H1 (cell line): ENCODE results near the gene CACNA1G. TPM values are rescaled to one million over a fixed set of nuclear protein-coding genes. Genes with fewer than 3 reads are reported as not detected.
A peak's percentile ranks its signal among the peaks of the same experiment; 100 is the strongest.

Source experiments
- CTCF ChIA-PET: fragments of 300-600 bp; sonication (Branson Sonifier 250); formaldehyde crosslinking; loops from one replicate; lab custom pipeline; 2021; ENCODE audit not compliant: partially characterized antibody; lab: Charles Lee
- POLR2A ChIA-PET: fragments of 300-600 bp; sonication (Branson Sonifier 250); formaldehyde crosslinking; loops from one replicate; lab custom pipeline; 2021; ENCODE audit warnings: inconsistent platforms; ENCODE audit not compliant: partially characterized antibody; lab: Charles Lee
- DNase-seq, 2 experiments: peaks; one replicate each; pipeline versions ENCODE4 v3.0.0 to v3.0.0-alpha.2; 2010 to 2022; ENCODE audit warnings: low spot score in 2 of 2, low read depth in 1 of 2, mixed read lengths in 1 of 2
- FAIRE-seq: peaks from 2 replicates; lab custom pipeline; 2011; peaks lifted over from hg19 to GRCh38; lab: Jason Lieb, UNC
- H2AFZ ChIP-seq: 2 replicates; pipeline ENCODE4 v1.8.1; 2012; ENCODE audit warnings: low read length, inconsistent platforms
- H2AK5ac ChIP-seq: 2 replicates; pipeline ENCODE4 v1.6.1; 2013; ENCODE audit warnings: low read depth, low read length
- H2BK120ac ChIP-seq: replicated peaks from 2 replicates; pipeline ENCODE3; 2013; ENCODE audit warnings: low read depth, low read length, inconsistent platforms
- H2BK12ac ChIP-seq: 2 replicates; pipeline ENCODE4 v1.6.1; 2013; ENCODE audit warnings: low read depth, low read length
- H2BK15ac ChIP-seq: 2 replicates; pipeline ENCODE4 v1.6.1; 2013; ENCODE audit warnings: low read length
- H2BK20ac ChIP-seq: 2 replicates; pipeline ENCODE4 v1.6.1; 2013; ENCODE audit warnings: low read length
- H2BK5ac ChIP-seq: 2 replicates; pipeline ENCODE4 v1.6.1; 2013; ENCODE audit warnings: low read depth, low read length
- H3K14ac ChIP-seq: 2 replicates; pipeline ENCODE4 v1.6.1; 2013; ENCODE audit warnings: inconsistent platforms; ENCODE audit not compliant: insufficient read length
- H3K18ac ChIP-seq: 2 replicates; pipeline ENCODE4 v1.6.1; 2013; ENCODE audit warnings: low read length; ENCODE audit errors: extremely low read depth
- H3K23ac ChIP-seq: 2 replicates; pipeline ENCODE4 v1.6.1; 2013; ENCODE audit warnings: inconsistent platforms; ENCODE audit not compliant: insufficient read length
- H3K23me2 ChIP-seq: 2 replicates; pipeline ENCODE4 v1.6.1; 2013; ENCODE audit warnings: low read depth, low read length
- H3K27ac ChIP-seq: 2 replicates; pipeline ENCODE4 v1.6.1; 2011; ENCODE audit warnings: low read depth, low read length, inconsistent platforms
- H3K27me3 ChIP-seq, 4 experiments: replicated peaks in 1 of 4; 1 replicate in 1 of 4; 2 replicates in 3 of 4; pipeline versions ENCODE4 v1.6.1 to v1.8.1; 2011 to 2013; ENCODE audit warnings: low read length in 3 of 4, mild to moderate bottlenecking in 3 of 4, inconsistent platforms in 2 of 4, mixed read lengths in 2 of 4, moderate library complexity in 1 of 4; ENCODE audit not compliant: control insufficient read depth in 3 of 4, insufficient read depth in 3 of 4; ENCODE audit errors: extremely low read depth in 1 of 4
- H3K36me3 ChIP-seq, 4 experiments: 2 replicates each; pipeline versions ENCODE4 v1.6.1 to v1.8.1; 2011 to 2013; ENCODE audit warnings: mild to moderate bottlenecking in 4 of 4, low read length in 3 of 4, moderate library complexity in 2 of 4, control low read depth in 1 of 4, inconsistent platforms in 1 of 4; ENCODE audit not compliant: insufficient read depth in 4 of 4, control insufficient read depth in 2 of 4
- H3K4ac ChIP-seq: replicated peaks from 2 replicates; pipeline ENCODE3; 2013; ENCODE audit warnings: low read length, low read depth, mixed read lengths, inconsistent platforms; ENCODE audit not compliant: insufficient read length
- H3K4me1 ChIP-seq, 4 experiments: replicated peaks in 1 of 4; 1 replicate in 1 of 4; 2 replicates in 3 of 4; pipeline versions ENCODE4 v1.6.1 to v1.8.1; 2011 to 2013; ENCODE audit warnings: low read length in 3 of 4, inconsistent platforms in 2 of 4, mixed read lengths in 1 of 4; ENCODE audit not compliant: insufficient read depth in 4 of 4, control insufficient read depth in 3 of 4
- H3K4me2 ChIP-seq, 2 experiments: 2 replicates each; pipeline versions ENCODE4 v1.6.1 to v1.8.1; 2011 to 2013; ENCODE audit warnings: low read depth in 2 of 2, low read length in 2 of 2, control low read depth in 1 of 2, inconsistent platforms in 1 of 2, mild to moderate bottlenecking in 1 of 2; ENCODE audit not compliant: insufficient read depth in 1 of 2
- H3K4me3 ChIP-seq, 4 experiments: fragments of 200-600, 300-600 bp in 1 of 4; sonication (generic), shearing (Covaris generic), sonication (Bioruptor Twin) in 1 of 4; 2 replicates each; pipeline versions ENCODE4 v1.5.1 to v1.8.1; 2011 to 2016; ENCODE audit warnings: low read length in 4 of 4, low read depth in 3 of 4, control low read depth in 2 of 4, inconsistent platforms in 2 of 4, mild to moderate bottlenecking in 2 of 4, mixed read lengths in 1 of 4, moderate library complexity in 1 of 4; ENCODE audit not compliant: insufficient read depth in 2 of 4; ENCODE audit errors: extremely low read depth in 1 of 4
- H3K56ac ChIP-seq: replicated peaks from 2 replicates; pipeline ENCODE3; 2013; ENCODE audit warnings: low read depth, mild to moderate bottlenecking, mixed read lengths, low read length, inconsistent platforms; ENCODE audit not compliant: insufficient read length
- H3K79me1 ChIP-seq: 2 replicates; pipeline ENCODE4 v1.6.1; 2013; ENCODE audit warnings: low read depth, low read length, control low read depth
- H3K79me2 ChIP-seq, 2 experiments: 2 replicates each; pipeline versions ENCODE4 v1.6.1 to v1.8.1; 2012 to 2013; ENCODE audit warnings: low read length in 2 of 2, mild to moderate bottlenecking in 2 of 2, inconsistent platforms in 1 of 2; ENCODE audit not compliant: insufficient read depth in 2 of 2, control insufficient read depth in 1 of 2
- H3K9ac ChIP-seq, 4 experiments: replicated peaks in 1 of 4; 1 replicate in 1 of 4; 2 replicates in 3 of 4; pipeline versions ENCODE4 v1.6.1 to v1.8.1; 2011 to 2013; ENCODE audit warnings: low read depth in 3 of 4, low read length in 3 of 4, control low read depth in 2 of 4, mild to moderate bottlenecking in 2 of 4, moderate library complexity in 2 of 4, inconsistent platforms in 1 of 4; ENCODE audit errors: extremely low read depth in 1 of 4
- H3K9me3 ChIP-seq, 2 experiments: 2 replicates each; pipeline versions ENCODE4 v1.6.1 to v1.8.1; 2012 to 2013; ENCODE audit warnings: mild to moderate bottlenecking in 2 of 2, moderate library complexity in 2 of 2, control low read depth in 1 of 2, inconsistent platforms in 1 of 2, low read depth in 1 of 2, low read length in 1 of 2, mixed read lengths in 1 of 2; ENCODE audit not compliant: insufficient read depth in 2 of 2
- H4K20me1 ChIP-seq, 2 experiments: replicated peaks in 1 of 2; 2 replicates each; pipeline versions ENCODE3 to v1.8.1; 2011 to 2013; ENCODE audit warnings: inconsistent platforms in 2 of 2, low read length in 2 of 2, mild to moderate bottlenecking in 1 of 2; ENCODE audit not compliant: insufficient read depth in 2 of 2, control insufficient read depth in 1 of 2
- H4K5ac ChIP-seq: 2 replicates; pipeline ENCODE4 v1.6.1; 2013; ENCODE audit warnings: low read length, low read depth, mixed read lengths, inconsistent platforms; ENCODE audit not compliant: insufficient read length
- H4K8ac ChIP-seq: 2 replicates; pipeline ENCODE4 v1.8.0; 2013; ENCODE audit warnings: mild to moderate bottlenecking, moderate library complexity, low read length, inconsistent platforms; ENCODE audit not compliant: insufficient read depth; ENCODE audit errors: extremely low read depth
- H4K91ac ChIP-seq: replicated peaks from 2 replicates; pipeline ENCODE3; 2013; ENCODE audit warnings: low read length, mixed read lengths, inconsistent platforms; ENCODE audit not compliant: insufficient read length
- CEBPB ChIP-seq: IDR thresholded peaks from 2 replicates; pipeline ENCODE4 v1.6.1; 2012; ENCODE audit warnings: low read depth, low read length
- NRF1 ChIP-seq: IDR thresholded peaks from 2 replicates; pipeline ENCODE4 v1.6.1; 2011; ENCODE audit warnings: mild to moderate bottlenecking, low read depth, low read length, improper control_type of control experiment
- POU5F1 ChIP-seq: IDR thresholded peaks from 2 replicates; pipeline ENCODE4 v1.6.1; 2011; ENCODE audit warnings: low read depth, mild to moderate bottlenecking, low read length, moderate library complexity
- YY1 ChIP-seq: IDR thresholded peaks from 2 replicates; pipeline ENCODE4 v1.6.1; 2011; ENCODE audit warnings: low read depth, mild to moderate bottlenecking, low read length
- WGBS, 2 experiments: shearing (Covaris generic) in 1 of 2; methylation state at CpG; one replicate each; pipeline versions ENCODE4 v1.1.6 to v1.1.7; 2013 to 2015; ENCODE audit warnings: low lambda C conversion rate in 2 of 2, mixed read lengths in 2 of 2, inconsistent platforms in 1 of 2, low coverage in 1 of 2, missing lambda C conversion rate in 1 of 2; ENCODE audit not compliant: insufficient replicate concordance in 2 of 2, insufficient coverage in 1 of 2, insufficient read length in 1 of 2; ENCODE audit errors: extremely low coverage in 1 of 2, missing lambda C conversion rate in 1 of 2; 5-methylcytosine and 5-hydroxymethylcytosine counted together
- polyA plus RNA-seq, 7 experiments: library from polyadenylated mRNA; depleted of rRNA in 3 of 7; stranded (reverse) in 5 of 7; unstranded in 2 of 7; fragments of >200 nt in 5 of 7; fragments of 200-250 nt in 2 of 7; gene quantifications; 1 replicate in 5 of 7; 2 replicates in 1 of 7; 4 replicates in 1 of 7; pipeline versions ENCODE4 v1.2.1 to v1.2.3, GENCODE V29; 2011 to 2013; ENCODE audit warnings: missing spikeins in 2 of 7, mixed read lengths in 2 of 7
- total RNA-seq: library from RNA; stranded (reverse); fragmentation: NEBNext Ultra II Directional; extraction: Animal tissue kit (Norgen Biotek cat#: 25700); gene quantifications from 2 replicates; pipeline ENCODE4 v1.2.1, GENCODE V29; 2021

CACNA1G gene
- total and polyA plus RNA-seq, 2 of the 8 experiments (the other 6 are each of a cell fraction or from before 2014, with no cell fraction given): 2.9 to 4.9 TPM

DNA sequence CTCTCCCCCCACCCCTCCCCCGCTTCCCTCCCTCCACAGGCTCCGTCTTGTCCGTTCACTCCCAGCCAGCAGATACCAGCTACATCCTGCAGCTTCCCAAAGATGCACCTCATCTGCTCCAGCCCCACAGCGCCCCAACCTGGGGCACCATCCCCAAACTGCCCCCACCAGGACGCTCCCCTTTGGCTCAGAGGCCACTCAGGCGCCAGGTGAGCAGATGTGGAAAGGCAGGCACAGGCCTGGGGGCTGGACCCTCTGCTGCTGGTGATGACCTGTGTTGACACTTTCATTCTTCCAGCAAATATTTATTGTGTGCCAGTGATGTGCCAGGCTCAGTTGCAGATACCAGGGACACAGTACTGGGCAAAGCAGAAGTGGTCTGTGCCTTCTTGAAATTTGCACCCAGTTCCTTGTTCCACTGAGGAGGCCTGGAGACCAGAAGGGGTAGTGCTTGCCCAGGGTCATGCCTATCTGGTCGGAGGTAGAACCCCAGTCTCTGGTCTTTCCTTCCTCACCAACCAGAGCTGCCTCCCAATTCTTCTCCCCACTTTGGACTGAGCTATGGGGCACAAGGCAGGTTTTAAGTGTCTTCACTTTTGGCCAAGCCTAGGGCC, 63.9 kb downstream of the CACNA1G start:
- Histone ChIP-seq H3K9ac (no peak overlapping the region), H3K14ac (no peak overlapping the region), H4K5ac (no peak overlapping the region), H4K8ac (no peak overlapping the region), H3K23ac (no peak overlapping the region), H3K4me1 (peaks cover 0 to 44% (median 20%) of the 10 kb centered on the region in 4 experiments; a peak in 6 of 7 replicates), H3K4ac (no peak overlapping the region), H3K79me2 (no peaks in the 10 kb centered on the region), H2BK5ac (no peak overlapping the region), H2BK20ac (no peak overlapping the region), H2BK12ac (no peak overlapping the region), H3K27ac (no peak overlapping the region), H2AK5ac (no peak overlapping the region; the same call in 1 of the 2 replicates), H4K91ac (no peak overlapping the region), H4K20me1 (no peaks in the 10 kb centered on the region), H3K18ac (peak overlapping the region; percentile 32; the same call in 1 of the 2 replicates), H3K79me1 (no peaks in the 10 kb centered on the region), H2BK120ac (no peak overlapping the region), H3K4me3 (no peak overlapping the region), H3K27me3 (peaks cover 0 to 2% (median 0%) of the 10 kb centered on the region in 4 experiments; a peak in 3 of 7 replicates), H3K36me3 (no peaks in the 10 kb centered on the region), H2BK15ac (peak overlapping the region; percentile 61; the same call in 1 of the 2 replicates), H2AFZ (no peak overlapping the region), H3K4me2 (no peak overlapping the region), H3K56ac (no peak overlapping the region), H3K9me3 (no peaks in the 10 kb centered on the region), H3K23me2 (no peaks in the 10 kb centered on the region; the same call in 1 of the 2 replicates)
- FAIRE-seq: no peak
- DNase-seq: no peak
- TF ChIP-seq YY1 (no peak), NRF1 (no peak), CEBPB (no peak), POU5F1 (no peak)
- CTCF ChIA-PET: interaction anchor here (0.7 to 17.1 kb wide), 23 partner anchors 12 to 446 kb away, joined by 3 to 404 read pairs (median 10); partner anchors contain the start of genes ABCC3, CACNA1G and SPATA20
- POLR2A ChIA-PET: interaction anchor here (0.5 to 2.1 kb wide), 5 partner anchors 17 to 104 kb away, joined by 3 to 10 read pairs (median 3); partner anchors contain the start of gene SPATA20
- 82% methylated on average over 6 of the region's 7 CpGs; no CpG with 5 or more reads in 1 of the 2 experiments for WGBS, 2 experiments
